Measurements from ENCODE around the gene TRPT1. TPM values are rescaled to one million over a fixed set of nuclear protein-coding genes. Genes with fewer than 3 reads are reported as not detected.

TRPT1 gene
- polyA plus RNA-seq, 2 of the 4 experiments (the other 2 are of a cell fraction) = 18.6 to 28.5 TPM

- no peak for ATAC-seq
- no peak for FAIRE-seq
- Histone ChIP-seq H3K4me2 (no peak overlapping the region), H3K4me1 (peaks cover 26% of the 10 kb centered on the region), H3K4me3 (no peak overlapping the region), H3K27ac (no peak overlapping the region), H3K9me3 (no peaks in the 10 kb centered on the region)
- ChIA-PET POLR2A (no interaction called here), CTCF (interaction anchor here (1.0 to 19.9 kb wide), 8 partner anchors 8 to 182 kb away, joined by 3 to 254 read pairs (median 6); partner anchors contain the start of genes ESRRA, FERMT3, PLCB3 and STIP1)
- DNase-seq (ENCODE audit: low read depth in 1 of 2, low spot score in 1 of 2) = no peak
- TF ChIP-seq TFCP2L1 (CRISPR knock-in tag; IDR thresholded peaks at IDR 0.05) (no peak), EHF (CRISPR knock-in tag; IDR thresholded peaks at IDR 0.05) (no peak)
- WGBS (ENCODE audit: missing lambda C conversion rate) = 90% methylated on average over 24 of the region's 24 CpGs
These were observed 2.9 kb downstream of the TRPT1 start for GRCh38 chr11:64223001-64223651.

GRCh38 chr11:64222651-64223000, 3.4 kb downstream of the TRPT1 start:
- POLR2A ChIA-PET = no interaction called here
- ATAC-seq (no peak), FAIRE-seq (no peak), DNase-seq (ENCODE audit: low read depth in 1 of 2, low spot score in 1 of 2) (no peak)
- CTCF ChIA-PET = interaction anchor here (1.0 to 19.9 kb wide), 5 partner anchors 19 to 181 kb away, joined by 3 to 254 read pairs (median 5); partner anchors contain the start of genes FERMT3 and STIP1
- H3K4me1 ChIP-seq = peaks cover 25% of the 10 kb centered on the region
- H3K9me3 ChIP-seq = no peaks in the 10 kb centered on the region
- H3K4me2 ChIP-seq = no peak overlapping the region
- no peak overlapping the region for H3K4me3 ChIP-seq
- WGBS (ENCODE audit: missing lambda C conversion rate) = 88% methylated on average over 9 of the region's 9 CpGs
- TF ChIP-seq ZC3H11A (IDR thresholded peaks at IDR 0.05) (no peak), CEBPB (IDR thresholded peaks at IDR 0.05) (no peak), FOSB (CRISPR knock-in tag; IDR thresholded peaks at IDR 0.05) (no peak), MAZ (IDR thresholded peaks at IDR 0.05; ENCODE audit: borderline replicate concordance, low read depth, low read length) (no peak), MYC (IDR thresholded peaks at IDR 0.05; ENCODE audit: borderline replicate concordance, low read length) (no peak), ZNF302 (CRISPR knock-in tag; IDR thresholded peaks at IDR 0.05) (no peak), RAD21 (conservative IDR thresholded peaks at IDR 0.05 in 1 of 2, IDR thresholded peaks at IDR 0.05 in 1 of 2) (no peak)
- no peak overlapping the region for H3K27ac ChIP-seq

- 94% methylated on average over 8 of the region's 14 CpGs for WGBS (ENCODE audit: missing lambda C conversion rate)
- no peak overlapping the region for H3K4me3 ChIP-seq
- DNase-seq (ENCODE audit: low read depth in 1 of 2, low spot score in 1 of 2) (no peak), ATAC-seq (no peak), FAIRE-seq (no peak)
- H3K4me1 ChIP-seq = peaks cover 14% of the 10 kb centered on the region; the same call in 2 of the 3 replicates
- H3K27ac ChIP-seq = no peak overlapping the region
- POLR2A ChIA-PET = interaction anchor here (1.1 to 1.5 kb wide), 2 partner anchors 10 to 20 kb away, joined by 3 to 5 read pairs; partner anchors contain the start of gene FKBP2
- TF ChIP-seq CBX8 (IDR thresholded peaks at IDR 0.05) = no peak
- TF ChIP-seq TFCP2L1 (CRISPR knock-in tag; IDR thresholded peaks at IDR 0.05) = no peak
- H3K4me2 ChIP-seq = no peak overlapping the region
- H3K9me3 ChIP-seq = no peaks in the 10 kb centered on the region
- CTCF ChIA-PET = interaction anchor here (1.0 to 19.9 kb wide), 3 partner anchors 18 to 84 kb away, joined by 3 to 254 read pairs (median 6); partner anchors contain the start of gene FERMT3
These were observed 5.2 kb downstream of the TRPT1 start for GRCh38 chr11:64220798-64221197.

- TF ChIP-seq MAZ (IDR thresholded peaks at IDR 0.05; ENCODE audit: borderline replicate concordance, low read depth, low read length) (no peak), POLR2A (IDR thresholded peaks at IDR 0.05; ENCODE audit: low read length) (no peak), JUN (IDR thresholded peaks at IDR 0.05) (no peak), ELK1 (IDR thresholded peaks at IDR 0.05; ENCODE audit: low read depth, low read length) (no peak), RAD21 (conservative IDR thresholded peaks at IDR 0.05 in 1 of 2, IDR thresholded peaks at IDR 0.05 in 1 of 2) (no peak), CHD2 (IDR thresholded peaks at IDR 0.05; ENCODE audit: low read length, partially characterized antibody) (no peak), TFCP2L1 (CRISPR knock-in tag; IDR thresholded peaks at IDR 0.05) (no peak), RARB (CRISPR knock-in tag; IDR thresholded peaks at IDR 0.05) (no peak)
- H3K9me3 ChIP-seq = no peaks in the 10 kb centered on the region
- FAIRE-seq (no peak), ATAC-seq (no peak), DNase-seq (ENCODE audit: low read depth in 1 of 2, low spot score in 1 of 2) (no peak)
- no peak overlapping the region for H3K4me2 ChIP-seq
- WGBS (ENCODE audit: missing lambda C conversion rate) = 87% methylated on average over 15 of the region's 17 CpGs
- ChIA-PET CTCF (interaction anchor here (0.9 to 19.9 kb wide), 4 partner anchors 14 to 84 kb away, joined by 3 to 254 read pairs (median 5); partner anchors contain the start of genes FERMT3, PLCB3 and VEGFB), POLR2A (interaction anchor here (0.5 to 1.5 kb wide), 3 partner anchors 10 to 21 kb away, joined by 3 to 5 read pairs (median 3); partner anchors contain the start of gene FKBP2)
- H3K27ac ChIP-seq = no peak overlapping the region
- no peak overlapping the region for H3K4me3 ChIP-seq
- peaks cover 12% of the 10 kb centered on the region; the same call in 2 of the 3 replicates for H3K4me1 ChIP-seq
These were observed 5.7 kb downstream of the TRPT1 start for GRCh38 chr11:64220271-64220670.

All from A549 (cell line).